NCI-H1930 (cell line): ENCODE results near the gene DRC7.
"Not testable (repeated sequence)": the region's sequence is repeated elsewhere in the genome, so short reads cannot be mapped to it uniquely, and the experiment has no call there.

ENCODE experiments used
- DNase-seq, 2 experiments: peaks; one replicate each; lab custom pipeline; 2025; lab: John Stamatoyannopoulos, UW

Gene DRC7

GRCh38 chr16:57735755-57736418 lies 41.3 kb downstream of the DRC7 start, which contains the start of gene KATNB1:
Gene KATNB1, plus strand, starts transcription at chr16:57735770. Its CDS starts 1,474 bp downstream, at chr16:57737244.
- DNase-seq, result no peak

- no peak for DNase-seq
These were observed 42.1 kb downstream of the DRC7 start for GRCh38 chr16:57736419-57737351.

GRCh38 chr16:57738844-57739243 lies 44.2 kb downstream of the DRC7 start:
- no peak for DNase-seq

- DNase-seq, result no peak
These were observed 45.3 kb downstream of the DRC7 start for GRCh38 chr16:57739756-57740422.

- DNase-seq, result no peak
These were observed 45.9 kb downstream of the DRC7 start for GRCh38 chr16:57740423-57741071.

- DNase-seq, result no peak
These were observed 47.1 kb downstream of the DRC7 start for GRCh38 chr16:57741660-57742191.

GRCh38 chr16:57742543-57742942 lies 47.9 kb downstream of the DRC7 start:
- no peak for DNase-seq

GRCh38 chr16:57743458-57743857 lies 48.9 kb downstream of the DRC7 start:
- DNase-seq, result no peak

- DNase-seq, result no peak
These were observed 49.5 kb downstream of the DRC7 start for GRCh38 chr16:57743886-57744641.

- no peak for DNase-seq
These were observed 50.0 kb downstream of the DRC7 start for GRCh38 chr16:57744642-57744903.

- no peak for DNase-seq
These were observed 51.2 kb downstream of the DRC7 start for GRCh38 chr16:57745768-57746167.

- not testable (repeated sequence) for DNase-seq
These were observed 51.7 kb downstream of the DRC7 start for GRCh38 chr16:57746316-57746715.

GRCh38 chr16:57747091-57747490 lies 52.5 kb downstream of the DRC7 start:
- DNase-seq, result no peak

- no peak for DNase-seq
These were observed 52.9 kb downstream of the DRC7 start for GRCh38 chr16:57747496-57747895.

GRCh38 chr16:57747996-57748395 lies 53.4 kb downstream of the DRC7 start:
- DNase-seq, result no peak

- DNase-seq, result no peak
These were observed 54.0 kb downstream of the DRC7 start for GRCh38 chr16:57748596-57748995.

- DNase-seq, result no peak
These were observed 54.6 kb downstream of the DRC7 start for GRCh38 chr16:57749101-57749692.

GRCh38 chr16:57749856-57750452 lies 55.3 kb downstream of the DRC7 start:
- no peak for DNase-seq

- no peak for DNase-seq
These were observed 56.4 kb downstream of the DRC7 start for GRCh38 chr16:57750796-57751538.
